Mucosa of descending colon (tissue), 3 donors: ENCODE data around the gene FFAR2. TPM values are rescaled to one million over a fixed set of nuclear protein-coding genes. Genes with fewer than 3 reads are reported as not detected.
"Not testable (repeated sequence)": the region's sequence is repeated elsewhere in the genome, so short reads cannot be mapped to it uniquely, and the experiment has no call there.

ENCODE experiments used
- ATAC-seq: fragments of 200-7000 bp; cut with Tn5 transposase; one replicate; pipeline ENCODE4 v1.9.1; 2020; ENCODE audit warnings: mild to moderate bottlenecking, moderate library complexity
- DNase-seq, 3 donors: peaks; one replicate each; pipeline ENCODE4 v3.0.0-alpha.2; 2020
- H3K36me3 ChIP-seq: fragments of 200-600 bp; one replicate; pipeline ENCODE4 v1.8.0; 2021; ENCODE audit warnings: low read depth, mild to moderate bottlenecking
- H3K4me1 ChIP-seq: fragments of 200-600 bp; one replicate; pipeline ENCODE4 v1.8.0; 2021; ENCODE audit warnings: low read depth, mild to moderate bottlenecking
- H3K4me3 ChIP-seq: fragments of 200-600 bp; one replicate; pipeline ENCODE4 v1.8.0; 2021; ENCODE audit warnings: mild to moderate bottlenecking
- H3K9me3 ChIP-seq: fragments of 200-600 bp; one replicate; pipeline ENCODE4 v1.8.0; 2021; ENCODE audit warnings: mild to moderate bottlenecking
- intact Hi-C, 2 donors: fragments of 100-400 bp; cut with DNase I in 1 of 2; cut with micrococcal nuclease in 1 of 2; formaldehyde crosslinking; loops; one replicate each; pipeline versions ENCODE4 v1.11.0 to v1.11.1; 2022; cut with DNase I, micrococcal nuclease
- total RNA-seq, 3 donors: library from RNA; stranded (reverse); fragmentation: NEBNext Ultra II Directional in 2 of 3; extraction: Animal tissue kit (Norgen Biotek cat#: 25700) in 2 of 3; gene quantifications; one replicate each; pipeline versions ENCODE4 v1.2.1 to v1.2.4, GENCODE V29; 2021 to 2023
- TF ChIP-seq, protein P1 (sequence below): fragments of 200-600 bp; IDR thresholded peaks from one replicate; pipeline ENCODE4 v1.8.0; 2022; ENCODE audit warnings: antibody characterized with exemption, mild to moderate bottlenecking
- donor health status: DM: no; HTN: no; CAD: no; lungs with moderate emphysema.
- donor health status: DM: no; HTN: no; CAD: no.
- donor health status: DM: no; HTN: yes; CAD: no.

The FFAR2 gene
- total RNA-seq, 3 donors from 2014 or later: 0.32 to 1.4 (median 0.32) TPM

DNA sequence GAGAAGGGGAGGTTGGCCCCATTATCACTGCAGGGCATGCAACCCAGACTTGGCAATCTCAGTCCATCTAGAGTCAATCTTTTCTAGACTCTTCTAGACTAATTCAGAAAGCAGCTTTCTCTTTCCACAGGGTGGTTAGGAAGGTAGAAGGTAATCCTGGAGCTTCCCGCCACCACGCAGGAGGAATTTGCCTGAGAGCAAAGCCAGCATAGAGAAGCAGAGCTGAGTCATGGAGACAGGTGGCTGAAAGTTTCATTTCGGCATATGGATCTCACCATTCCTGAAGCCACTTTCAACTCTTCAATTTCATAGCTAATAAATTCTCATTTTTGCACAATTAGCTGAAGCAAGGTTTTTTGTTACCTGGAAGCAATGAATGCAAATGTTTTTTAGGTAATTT, 29.0 kb upstream of the FFAR2 start:
- H3K36me3 ChIP-seq: no peaks in the 10 kb centered on the region
- H3K9me3 ChIP-seq: no peaks in the 10 kb centered on the region
- no peak for ATAC-seq
- DNase-seq: no peak
- intact Hi-C loops: no loop called here
- H3K4me1 ChIP-seq: peaks cover 9% of the 10 kb centered on the region
- no peak overlapping the region for H3K4me3 ChIP-seq
- TF ChIP-seq, protein P1, sequence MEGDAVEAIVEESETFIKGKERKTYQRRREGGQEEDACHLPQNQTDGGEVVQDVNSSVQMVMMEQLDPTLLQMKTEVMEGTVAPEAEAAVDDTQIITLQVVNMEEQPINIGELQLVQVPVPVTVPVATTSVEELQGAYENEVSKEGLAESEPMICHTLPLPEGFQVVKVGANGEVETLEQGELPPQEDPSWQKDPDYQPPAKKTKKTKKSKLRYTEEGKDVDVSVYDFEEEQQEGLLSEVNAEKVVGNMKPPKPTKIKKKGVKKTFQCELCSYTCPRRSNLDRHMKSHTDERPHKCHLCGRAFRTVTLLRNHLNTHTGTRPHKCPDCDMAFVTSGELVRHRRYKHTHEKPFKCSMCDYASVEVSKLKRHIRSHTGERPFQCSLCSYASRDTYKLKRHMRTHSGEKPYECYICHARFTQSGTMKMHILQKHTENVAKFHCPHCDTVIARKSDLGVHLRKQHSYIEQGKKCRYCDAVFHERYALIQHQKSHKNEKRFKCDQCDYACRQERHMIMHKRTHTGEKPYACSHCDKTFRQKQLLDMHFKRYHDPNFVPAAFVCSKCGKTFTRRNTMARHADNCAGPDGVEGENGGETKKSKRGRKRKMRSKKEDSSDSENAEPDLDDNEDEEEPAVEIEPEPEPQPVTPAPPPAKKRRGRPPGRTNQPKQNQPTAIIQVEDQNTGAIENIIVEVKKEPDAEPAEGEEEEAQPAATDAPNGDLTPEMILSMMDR: no peak

DNA sequence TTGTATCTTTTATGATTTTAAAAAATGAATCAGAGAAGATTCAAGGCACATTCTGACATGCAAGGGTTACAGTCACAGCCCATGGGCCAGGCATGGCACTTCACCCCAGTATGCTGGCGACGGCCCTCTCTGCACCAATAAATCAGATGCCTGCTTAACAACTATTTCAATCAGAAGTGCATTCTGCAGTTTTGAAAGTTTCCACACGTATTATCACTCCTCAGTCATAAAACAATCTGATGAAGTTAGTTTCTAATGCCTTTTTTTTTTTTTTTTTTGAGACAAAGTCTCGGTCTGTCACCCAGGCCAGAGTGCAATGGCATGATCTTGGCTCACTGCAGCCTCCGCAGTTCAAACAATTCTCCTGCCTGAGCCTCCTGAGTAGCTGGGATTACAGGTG, 28.3 kb upstream of the FFAR2 start:
- H3K4me3 ChIP-seq: no peak overlapping the region
- no peaks in the 10 kb centered on the region for H3K36me3 ChIP-seq
- no peaks in the 10 kb centered on the region for H3K9me3 ChIP-seq
- peaks cover 9% of the 10 kb centered on the region for H3K4me1 ChIP-seq
- no peak for DNase-seq
- TF ChIP-seq, protein P1: no peak
- intact Hi-C loops: no loop called here
- no peak for ATAC-seq

DNA sequence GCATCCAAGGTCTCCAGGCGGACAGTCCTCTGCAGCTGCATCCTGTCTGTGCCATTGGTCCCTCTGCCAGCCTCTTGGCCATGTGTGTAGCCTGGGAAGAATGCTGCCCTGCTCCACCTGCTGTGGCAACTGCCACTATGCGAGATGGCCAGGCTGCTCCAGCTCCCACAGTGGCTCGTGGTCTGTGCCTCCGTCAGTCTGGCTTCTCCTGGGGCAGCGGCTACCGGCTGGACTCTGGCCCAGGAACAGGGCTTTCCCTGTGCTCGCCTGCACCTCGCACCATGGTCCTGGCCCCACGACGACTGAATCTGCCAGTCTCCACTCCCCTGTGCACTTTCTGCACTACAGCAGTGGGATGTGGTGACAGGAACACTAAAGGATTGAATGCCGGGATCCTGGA, 26.7 kb upstream of the FFAR2 start:
- H3K4me3 ChIP-seq: no peak overlapping the region
- TF ChIP-seq, protein P1: no peak
- H3K36me3 ChIP-seq: no peaks in the 10 kb centered on the region
- DNase-seq (no peak), ATAC-seq (no peak)
- no peaks in the 10 kb centered on the region for H3K9me3 ChIP-seq
- intact Hi-C loops: no loop called here
- H3K4me1 ChIP-seq: peaks cover 9% of the 10 kb centered on the region

DNA sequence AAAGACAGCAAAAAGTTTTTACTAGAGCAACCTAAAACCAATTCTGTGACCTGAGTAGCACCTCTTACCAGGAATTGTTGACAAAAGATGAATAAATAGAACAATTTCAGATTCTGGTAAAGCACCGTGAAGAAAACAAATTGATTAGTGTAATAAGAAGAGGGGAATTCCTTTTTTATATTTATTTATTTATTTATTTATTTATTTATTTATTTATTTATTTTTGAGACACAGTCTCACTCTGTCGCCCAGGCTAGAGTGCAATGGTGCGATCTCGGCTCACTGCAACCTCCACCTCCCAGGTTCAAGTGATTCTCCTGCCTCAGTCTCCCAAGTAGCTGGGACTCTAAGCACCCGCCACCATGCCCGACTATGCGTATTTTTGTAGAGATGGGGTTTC, 24.7 kb upstream of the FFAR2 start:
- ATAC-seq, H3K4me1 ChIP-seq, H3K36me3 ChIP-seq, H3K9me3 ChIP-seq, intact Hi-C loops, H3K4me3 ChIP-seq, DNase-seq: not testable (repeated sequence)

DNA sequence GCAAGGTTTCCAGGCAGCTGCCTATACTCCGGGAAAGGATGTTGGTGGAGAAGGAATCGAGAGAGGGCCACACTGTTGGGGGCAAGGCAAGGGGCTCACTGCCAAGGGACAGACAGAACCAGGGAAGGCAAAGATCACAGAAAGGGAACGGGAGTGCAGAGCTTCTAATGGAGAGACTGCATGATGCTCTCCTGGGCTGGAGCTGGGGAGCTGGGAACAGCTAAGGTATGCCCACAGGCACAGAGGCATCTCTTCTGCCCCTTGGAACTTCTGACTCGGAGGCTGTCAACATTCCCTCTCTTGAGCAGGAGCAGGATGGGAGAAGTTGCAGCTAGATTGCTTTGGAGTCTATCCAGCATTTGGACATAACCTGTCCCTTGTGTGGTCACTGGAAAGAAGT, 22.4 kb upstream of the FFAR2 start:
- no peak for ATAC-seq
- no peak for DNase-seq
- H3K4me3 ChIP-seq: no peak overlapping the region
- no peaks in the 10 kb centered on the region for H3K36me3 ChIP-seq
- no peaks in the 10 kb centered on the region for H3K9me3 ChIP-seq
- intact Hi-C loops: no loop called here
- H3K4me1 ChIP-seq: peaks cover 10% of the 10 kb centered on the region
- TF ChIP-seq, protein P1: no peak

DNA sequence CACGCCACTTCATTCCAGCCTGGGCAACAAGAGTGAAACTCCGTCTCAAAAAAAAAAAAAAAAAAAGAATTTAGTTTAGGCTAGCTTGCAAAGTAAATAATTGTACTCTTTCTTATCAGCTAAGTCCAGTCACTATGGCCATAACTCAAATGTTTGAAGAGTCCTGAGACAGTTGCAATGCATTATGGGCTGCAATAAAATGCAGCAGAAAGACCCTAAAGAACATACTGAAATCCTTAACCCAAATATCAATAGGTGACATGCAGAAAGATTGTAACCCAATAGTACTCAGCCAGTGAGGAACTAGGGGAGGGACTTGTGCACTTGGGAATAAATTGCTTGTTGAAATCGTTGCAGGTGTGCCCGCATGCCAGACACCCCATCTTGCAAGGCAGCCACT, 20.9 kb upstream of the FFAR2 start:
- Histone ChIP-seq H3K36me3 (no peaks in the 10 kb centered on the region), H3K4me1 (peaks cover 10% of the 10 kb centered on the region), H3K4me3 (no peak overlapping the region), H3K9me3 (no peaks in the 10 kb centered on the region)
- DNase-seq (no peak), ATAC-seq (no peak)
- TF ChIP-seq, protein P1: no peak
- intact Hi-C loops: no loop called here
